Choroid plexus epithelial cell (primary cell): ENCODE measurements around the gene ATXN7L1.

Experiments
- DNase-seq: peaks from one replicate; pipeline ENCODE4 v3.0.0-alpha.2; 2010; ENCODE audit warnings: low read depth
- H3K4me3 ChIP-seq: 2 replicates; pipeline ENCODE4 v1.5.1; 2011; ENCODE audit warnings: low read depth, mild to moderate bottlenecking, control low read depth, low read length, moderate library complexity
- TF ChIP-seq, protein P1 (sequence below): conservative IDR thresholded peaks from 2 replicates; pipeline ENCODE4 v1.5.1; 2011; ENCODE audit warnings: low read depth, mild to moderate bottlenecking, control low read depth, inconsistent platforms, low read length, moderate library complexity

Gene ATXN7L1

GRCh38 chr7:105911961-105912575 is 35.7 kb upstream of the ATXN7L1 start:
- H3K4me3 ChIP-seq: no peak overlapping the region
- TF ChIP-seq, protein P1, sequence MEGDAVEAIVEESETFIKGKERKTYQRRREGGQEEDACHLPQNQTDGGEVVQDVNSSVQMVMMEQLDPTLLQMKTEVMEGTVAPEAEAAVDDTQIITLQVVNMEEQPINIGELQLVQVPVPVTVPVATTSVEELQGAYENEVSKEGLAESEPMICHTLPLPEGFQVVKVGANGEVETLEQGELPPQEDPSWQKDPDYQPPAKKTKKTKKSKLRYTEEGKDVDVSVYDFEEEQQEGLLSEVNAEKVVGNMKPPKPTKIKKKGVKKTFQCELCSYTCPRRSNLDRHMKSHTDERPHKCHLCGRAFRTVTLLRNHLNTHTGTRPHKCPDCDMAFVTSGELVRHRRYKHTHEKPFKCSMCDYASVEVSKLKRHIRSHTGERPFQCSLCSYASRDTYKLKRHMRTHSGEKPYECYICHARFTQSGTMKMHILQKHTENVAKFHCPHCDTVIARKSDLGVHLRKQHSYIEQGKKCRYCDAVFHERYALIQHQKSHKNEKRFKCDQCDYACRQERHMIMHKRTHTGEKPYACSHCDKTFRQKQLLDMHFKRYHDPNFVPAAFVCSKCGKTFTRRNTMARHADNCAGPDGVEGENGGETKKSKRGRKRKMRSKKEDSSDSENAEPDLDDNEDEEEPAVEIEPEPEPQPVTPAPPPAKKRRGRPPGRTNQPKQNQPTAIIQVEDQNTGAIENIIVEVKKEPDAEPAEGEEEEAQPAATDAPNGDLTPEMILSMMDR: no peak
- no peak for DNase-seq

DNA sequence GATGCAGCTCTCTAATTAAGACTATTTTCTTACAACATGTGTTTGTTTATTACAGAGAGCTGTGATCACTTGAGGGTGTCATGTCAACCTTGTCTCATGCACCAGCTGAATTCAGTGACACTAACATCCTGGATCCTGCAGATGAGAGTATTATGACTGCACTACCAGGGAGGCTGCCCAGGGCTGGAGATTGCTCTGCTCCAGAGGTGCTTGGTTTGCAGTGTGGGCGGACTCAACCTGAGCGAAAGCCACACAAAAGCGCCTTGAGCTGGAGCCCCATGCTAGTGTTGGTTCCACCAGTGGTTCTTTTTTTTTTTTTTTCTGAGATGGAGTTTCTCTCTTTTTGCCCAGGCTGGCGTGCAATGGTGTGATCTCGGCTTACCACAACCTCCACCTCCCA is 33.8 kb upstream of the ATXN7L1 start:
- no peak for DNase-seq
- TF ChIP-seq, protein P1: no peak
- H3K4me3 ChIP-seq: no peak overlapping the region

GRCh38 chr7:105909742-105910141 is 33.3 kb upstream of the ATXN7L1 start:
- no peak overlapping the region for H3K4me3 ChIP-seq
- no peak for DNase-seq
- TF ChIP-seq, protein P1: no peak

- TF ChIP-seq, protein P1: no peak
- no peak overlapping the region for H3K4me3 ChIP-seq
- DNase-seq: no peak
These were observed 30.9 kb upstream of the ATXN7L1 start for GRCh38 chr7:105907129-105907846.

GRCh38 chr7:105906695-105907094 is 30.3 kb upstream of the ATXN7L1 start:
- no peak overlapping the region for H3K4me3 ChIP-seq
- TF ChIP-seq, protein P1: no peak
- DNase-seq: no peak

DNA sequence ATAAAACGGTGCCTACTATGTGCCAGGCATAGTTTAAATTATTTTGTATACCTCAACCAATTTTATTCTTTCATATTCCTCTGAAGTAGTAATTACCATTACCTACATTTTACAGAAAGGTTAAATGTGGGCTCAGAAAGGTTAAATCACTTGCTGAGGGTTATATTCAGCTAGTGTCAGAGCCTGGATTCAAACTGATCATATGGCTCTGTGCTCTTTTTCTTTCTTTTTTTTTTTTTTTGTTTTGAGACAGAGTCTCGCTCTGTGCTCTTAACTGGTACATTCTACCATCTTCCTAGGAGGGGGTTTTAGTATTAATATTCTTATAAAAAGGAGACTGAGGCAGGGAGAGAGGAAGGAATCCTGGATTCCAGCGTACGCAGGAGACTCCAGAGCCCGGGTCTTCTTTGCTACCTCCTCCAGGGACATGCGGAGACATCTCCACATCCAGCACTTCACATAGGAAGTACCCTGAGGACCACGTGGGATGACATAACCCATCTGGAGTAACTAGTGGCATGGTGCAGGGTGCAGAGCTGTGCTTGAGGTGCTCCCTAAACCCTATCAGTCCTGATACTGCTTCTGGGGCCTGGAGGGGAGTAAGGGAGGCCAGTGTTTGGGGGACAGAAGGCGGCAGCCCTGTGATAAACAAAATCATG is 29.6 kb upstream of the ATXN7L1 start:
- TF ChIP-seq, protein P1: no peak
- DNase-seq: peak; percentile 34
- H3K4me3 ChIP-seq: no peak overlapping the region
